BLaER1 treated with 17β-estradiol and CSF1 and Interleukin-3, amounts not matched to agents 10 nM and 100 nM (cell line): ENCODE data around the gene IFI35.
"Not testable (repeated sequence)": the region's sequence is repeated elsewhere in the genome, so short reads cannot be mapped to it uniquely, and the experiment has no call there.

Experiments
- H3K27ac ChIP-seq, 11 experiments: shearing (Covaris generic); formaldehyde crosslinking; 2 replicates each; pipeline ENCODE4 v1.8.1; 2022
- H3K27me3 ChIP-seq, 11 experiments: shearing (Covaris generic); formaldehyde crosslinking; 2 replicates each; pipeline ENCODE4 v1.8.1; 2022
- H3K36me3 ChIP-seq, 11 experiments: shearing (Covaris generic); formaldehyde crosslinking; 2 replicates each; pipeline ENCODE4 v1.8.1; 2022
- H3K4me1 ChIP-seq, 10 experiments: shearing (Covaris generic); formaldehyde crosslinking; 2 replicates each; pipeline ENCODE4 v1.8.1; 2022
- H3K4me2 ChIP-seq, 11 experiments: shearing (Covaris generic); formaldehyde crosslinking; 2 replicates each; pipeline ENCODE4 v1.8.1; 2022
- H3K4me3 ChIP-seq, 10 experiments: shearing (Covaris generic); formaldehyde crosslinking; 2 replicates each; pipeline ENCODE4 v1.8.1; 2022
- H3K9ac ChIP-seq, 11 experiments: shearing (Covaris generic); formaldehyde crosslinking; 2 replicates each; pipeline ENCODE4 v1.8.1; 2022
- H3K9me3 ChIP-seq, 11 experiments: shearing (Covaris generic); formaldehyde crosslinking; replicated peaks in 1 of 11; 2 replicates each; pipeline ENCODE4 v1.8.1; 2022
- H4K20me1 ChIP-seq, 11 experiments: shearing (Covaris generic); formaldehyde crosslinking; 2 replicates each; pipeline ENCODE4 v1.8.1; 2022
- Cebpa-rat ChIP-seq, 11 experiments: shearing (Covaris generic); IDR thresholded peaks; 2 replicates each; pipeline ENCODE4 v1.8.1; 2022

Gene IFI35

GRCh38 chr17:42991471-42991870, 15.1 kb upstream of the IFI35 start:
- Histone ChIP-seq H3K4me1 (peaks cover 4 to 35% (median 21%) of the 10 kb centered on the region in 10 experiments; a peak in 19 of 20 replicates), H4K20me1 (peaks cover 0 to 8% (median 0%) of the 10 kb centered on the region in 11 experiments; a peak in 3 of 22 replicates), H3K4me3 (no peak overlapping the region), H3K4me2 (no peak overlapping the region), H3K27ac (no peak overlapping the region), H3K9me3 (no peaks in the 10 kb centered on the region), H3K27me3 (no peaks in the 10 kb centered on the region), H3K36me3 (peaks cover 80 to 91% (median 85%) of the 10 kb centered on the region in 11 experiments), H3K9ac (peak overlapping the region in 1 of 11 experiments; percentile 19; a peak in 1 of 22 replicates)
- TF ChIP-seq Cebpa-rat (IDR thresholded peaks at IDR 0.05), result no peak

- H3K36me3 ChIP-seq, result peaks cover 68 to 77% (median 71%) of the 10 kb centered on the region in 11 experiments
- TF ChIP-seq Cebpa-rat (IDR thresholded peaks at IDR 0.05), result no peak
These were observed 13.7 kb upstream of the IFI35 start for GRCh38 chr17:42992872-42993271.

GRCh38 chr17:42993913-42994312, 12.7 kb upstream of the IFI35 start:
- H3K36me3 ChIP-seq, result peaks cover 58 to 68% (median 61%) of the 10 kb centered on the region in 11 experiments

More at GRCh38 chr17:42992872-42993271, 13.7 kb upstream of the IFI35 start:
- H3K27ac ChIP-seq, result no peak overlapping the region
- no peak overlapping the region for H3K4me3 ChIP-seq
- peaks cover 0 to 8% (median 0%) of the 10 kb centered on the region in 11 experiments; a peak in 3 of 22 replicates for H4K20me1 ChIP-seq
- H3K9me3 ChIP-seq, result no peaks in the 10 kb centered on the region
- 0 out of 22 replicates have a peak overlapping the region, but pooled peaks of 1 of the 11 experiments have one; percentile 24 for H3K9ac ChIP-seq
- no peak overlapping the region for H3K4me2 ChIP-seq
- peaks cover 16 to 36% (median 27%) of the 10 kb centered on the region in 10 experiments for H3K4me1 ChIP-seq
- no peaks in the 10 kb centered on the region for H3K27me3 ChIP-seq

GRCh38 chr17:42997390-42997983, 9.1 kb upstream of the IFI35 start:
- Histone ChIP-seq H3K4me1 (peaks cover 24 to 46% (median 36%) of the 10 kb centered on the region in 10 experiments), H3K4me2 (peak overlapping the region; percentile 64 to 79 (median 71)), H3K27ac (peak overlapping the region; percentile 11 to 94 (median 47); a peak in 18 of 22 replicates), H4K20me1 (peaks cover 31 to 41% (median 38%) of the 10 kb centered on the region in 11 experiments; a peak in 21 of 22 replicates), H3K36me3 (peaks cover 57 to 68% (median 62%) of the 10 kb centered on the region in 11 experiments), H3K9me3 (no peaks in the 10 kb centered on the region), H3K4me3 (peak overlapping the region; percentile 35 to 59 (median 42); a peak in 15 of 20 replicates), H3K27me3 (no peaks in the 10 kb centered on the region), H3K9ac (peak overlapping the region; percentile 48 to 73 (median 66))
- no peak for TF ChIP-seq Cebpa-rat (IDR thresholded peaks at IDR 0.05)

More at GRCh38 chr17:42993913-42994312, 12.7 kb upstream of the IFI35 start:
- not testable (repeated sequence) for H3K4me2 ChIP-seq, H3K9ac ChIP-seq, H3K27ac ChIP-seq, H3K4me3 ChIP-seq, H3K9me3 ChIP-seq, H3K27me3 ChIP-seq
- H3K4me1 ChIP-seq, result peaks cover 16 to 36% (median 27%) of the 10 kb centered on the region in 10 experiments
- H4K20me1 ChIP-seq, result peaks cover 0 to 13% (median 3%) of the 10 kb centered on the region in 11 experiments; a peak in 13 of 22 replicates

GRCh38 chr17:42997984-42998938, 8.3 kb upstream of the IFI35 start, which contains the start of gene RPL27:
Gene RPL27 (plus strand): TSS chr17:42998419. CDS start chr17:42998751, 332 bp downstream.
- peaks cover 24 to 46% (median 36%) of the 10 kb centered on the region in 10 experiments for H3K4me1 ChIP-seq
- TF ChIP-seq Cebpa-rat (IDR thresholded peaks at IDR 0.05), result no peak
- no peaks in the 10 kb centered on the region for H3K27me3 ChIP-seq
- H3K9me3 ChIP-seq, result no peaks in the 10 kb centered on the region
- peak within 1 kb of the TSS; percentile 91 to 98 (median 95) for H3K9ac ChIP-seq
- peak within 1 kb of the TSS; percentile 88 to 100 (median 96) for H3K4me2 ChIP-seq
- H3K4me3 ChIP-seq, result peak within 1 kb of the TSS; percentile 76 to 92 (median 84)
- peaks cover 57 to 68% (median 62%) of the 10 kb centered on the region in 11 experiments for H3K36me3 ChIP-seq
- H3K27ac ChIP-seq, result peak within 1 kb of the TSS; percentile 89 to 97 (median 92)
- H4K20me1 ChIP-seq, result peaks cover 37 to 49% (median 45%) of the 10 kb centered on the region in 11 experiments; a peak in 21 of 22 replicates

- H3K4me1 ChIP-seq, result peaks cover 24 to 46% (median 36%) of the 10 kb centered on the region in 10 experiments
- no peaks in the 10 kb centered on the region for H3K27me3 ChIP-seq
- H3K4me2 ChIP-seq, result peak overlapping the region; percentile 88 to 100 (median 96)
- no peaks in the 10 kb centered on the region for H3K9me3 ChIP-seq
- H3K27ac ChIP-seq, result peak overlapping the region; percentile 89 to 97 (median 92)
- peaks cover 37 to 57% (median 53%) of the 10 kb centered on the region in 11 experiments; a peak in 21 of 22 replicates for H4K20me1 ChIP-seq
- peaks cover 57 to 68% (median 61%) of the 10 kb centered on the region in 11 experiments for H3K36me3 ChIP-seq
- H3K9ac ChIP-seq, result peak overlapping the region; percentile 91 to 98 (median 95)
- peak overlapping the region; percentile 76 to 92 (median 84) for H3K4me3 ChIP-seq
- TF ChIP-seq Cebpa-rat (IDR thresholded peaks at IDR 0.05), result no peak
These were observed 7.5 kb upstream of the IFI35 start for GRCh38 chr17:42999003-42999525.

- H3K9me3 ChIP-seq, H3K27me3 ChIP-seq: not testable (repeated sequence)
- peak overlapping the region in 2 of 10 experiments; percentile 5 to 18; a peak in 1 of 20 replicates for H3K4me3 ChIP-seq
- peaks cover 37 to 75% (median 63%) of the 10 kb centered on the region in 11 experiments; a peak in 21 of 22 replicates for H4K20me1 ChIP-seq
- peak overlapping the region in 9 of 11 experiments; percentile 31 to 100 (median 44); a peak in 13 of 22 replicates for H3K4me2 ChIP-seq
- H3K36me3 ChIP-seq, result peaks cover 54 to 68% (median 65%) of the 10 kb centered on the region in 11 experiments
- H3K9ac ChIP-seq, result peak overlapping the region; percentile 57 to 98 (median 95); a peak in 19 of 22 replicates
- peaks cover 24 to 59% (median 38%) of the 10 kb centered on the region in 10 experiments for H3K4me1 ChIP-seq
- H3K27ac ChIP-seq, result peak overlapping the region in 7 of 11 experiments; percentile 5 to 45 (median 39); a peak in 8 of 22 replicates
These were observed 5.7 kb upstream of the IFI35 start for GRCh38 chr17:43000894-43001293.

- no peak overlapping the region for H3K4me3 ChIP-seq
- no peaks in the 10 kb centered on the region for H3K9me3 ChIP-seq
- H3K36me3 ChIP-seq, result peaks cover 54 to 70% (median 68%) of the 10 kb centered on the region in 11 experiments
- no peak overlapping the region for H3K4me2 ChIP-seq
- peaks cover 37 to 78% (median 63%) of the 10 kb centered on the region in 11 experiments; a peak in 21 of 22 replicates for H4K20me1 ChIP-seq
- TF ChIP-seq Cebpa-rat (IDR thresholded peaks at IDR 0.05), result no peak
- peaks cover 24 to 65% (median 41%) of the 10 kb centered on the region in 10 experiments for H3K4me1 ChIP-seq
- no peaks in the 10 kb centered on the region for H3K27me3 ChIP-seq
- H3K27ac ChIP-seq, result no peak overlapping the region
- peak overlapping the region in 6 of 11 experiments; percentile 2 to 96 (median 34); a peak in 6 of 22 replicates for H3K9ac ChIP-seq
These were observed 2.9 kb upstream of the IFI35 start for GRCh38 chr17:43003542-43004172.
